ENCODE data around the gene TPTE.
"Not testable (repeated sequence)": the region's sequence is repeated elsewhere in the genome, so short reads cannot be mapped to it uniquely, and the experiment has no call there.

TPTE gene

GRCh38 chr21:10617133-10617752 is 95.9 kb downstream of the TPTE start:
- DNase-seq, result not testable (repeated sequence)

- DNase-seq, result no peak
Observed at GRCh38 chr21:10627316-10627863, 106.0 kb downstream of the TPTE start.

GRCh38 chr21:10629239-10629638 is 107.9 kb downstream of the TPTE start:
- not testable (repeated sequence) for DNase-seq

GRCh38 chr21:10630829-10631228 is 109.4 kb downstream of the TPTE start:
- DNase-seq, result not testable (repeated sequence)

- DNase-seq, result not testable (repeated sequence)
Observed at GRCh38 chr21:10631316-10631715, 109.9 kb downstream of the TPTE start.

- DNase-seq, result not testable (repeated sequence)
Observed at GRCh38 chr21:10638144-10638543, 116.8 kb downstream of the TPTE start.

GRCh38 chr21:10639123-10639522 is 117.7 kb downstream of the TPTE start:
- DNase-seq, result no peak

- DNase-seq, result not testable (repeated sequence)
Observed at GRCh38 chr21:10639746-10640145, 118.4 kb downstream of the TPTE start.

- no peak for DNase-seq
Observed at GRCh38 chr21:10640446-10640845, 119.1 kb downstream of the TPTE start.

- no peak for DNase-seq
Observed at GRCh38 chr21:10641107-10641506, 119.7 kb downstream of the TPTE start.

- not testable (repeated sequence) for DNase-seq
Observed at GRCh38 chr21:10645667-10646066, 124.3 kb downstream of the TPTE start.

GRCh38 chr21:10649350-10650149 is 128.2 kb downstream of the TPTE start:
- not testable (repeated sequence) for DNase-seq

GRCh38 chr21:10650297-10650696 is 128.9 kb downstream of the TPTE start:
- not testable (repeated sequence) for DNase-seq

All from activated T-cell treated with anti-CD3 and anti-CD28 coated beads, Interleukin-2, amount 50 U/mL, for 48 hours (primary cell).